NCI-H69 (cell line): ENCODE results near the gene GATA5.

Experiments
- DNase-seq: peaks from one replicate; lab custom pipeline; 2025; lab: John Stamatoyannopoulos, UW

Gene GATA5

DNA sequence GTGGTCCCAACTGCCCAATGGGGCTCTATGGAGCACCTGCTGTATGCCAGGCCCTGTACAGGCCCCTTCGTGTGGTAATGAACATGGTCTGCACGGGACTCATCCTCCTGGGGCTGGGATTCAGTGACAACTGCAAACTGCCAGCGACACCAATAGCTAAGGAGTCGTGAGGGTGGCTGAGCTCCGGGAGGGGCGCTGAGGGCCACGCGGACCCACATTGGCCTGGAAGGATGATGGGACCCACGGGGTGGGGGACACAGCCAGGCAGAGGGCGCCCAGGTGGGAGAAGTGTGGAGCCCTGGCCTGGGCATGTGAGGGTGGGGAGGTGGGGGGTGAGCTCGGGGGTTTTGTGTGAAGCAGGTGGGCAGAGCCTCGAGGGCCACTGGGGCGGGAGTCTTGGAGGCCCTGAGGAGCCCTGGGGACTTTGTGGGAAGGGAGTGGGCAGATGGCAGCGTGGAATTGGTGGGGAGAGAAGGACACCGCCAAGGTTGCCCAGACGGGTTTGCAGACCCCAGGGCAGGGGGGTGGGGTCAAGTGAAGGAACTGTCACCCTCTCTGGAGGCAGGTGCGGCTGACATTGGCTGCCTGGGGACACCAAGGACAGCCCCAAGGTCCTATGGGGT, 22.5 kb downstream of the GATA5 start:
- no peak for DNase-seq

DNA sequence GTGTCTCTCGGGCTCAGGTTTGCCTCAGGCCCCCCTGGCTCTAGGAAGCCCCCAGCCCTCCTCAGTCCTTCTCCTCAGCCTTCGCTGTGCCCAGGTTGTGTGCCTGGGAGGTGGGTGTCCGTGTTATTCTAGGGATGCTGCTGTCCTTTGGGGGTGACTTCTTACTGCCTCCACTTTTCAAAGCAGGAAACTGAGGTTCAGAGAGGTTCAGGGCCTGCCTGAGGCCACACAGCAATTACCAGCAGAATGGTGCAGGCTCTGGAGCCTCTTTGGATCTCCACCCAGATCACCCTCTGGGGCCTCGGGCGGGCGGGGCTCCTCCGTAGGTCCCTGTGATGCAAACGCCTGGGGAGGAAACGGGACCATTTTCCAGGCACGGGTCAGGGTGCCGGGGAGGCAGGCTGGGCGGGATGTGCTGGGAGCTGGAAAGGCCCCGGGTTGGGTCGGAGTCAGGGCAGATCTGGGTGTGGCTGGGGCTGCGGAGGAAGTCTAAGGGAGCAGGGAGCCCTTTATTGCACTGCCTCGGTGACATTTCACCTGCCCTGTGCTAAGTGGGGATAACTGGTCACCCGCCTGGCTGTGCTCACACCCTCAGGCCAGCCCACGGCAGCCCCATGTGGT, 23.2 kb downstream of the GATA5 start:
- no peak for DNase-seq

DNA sequence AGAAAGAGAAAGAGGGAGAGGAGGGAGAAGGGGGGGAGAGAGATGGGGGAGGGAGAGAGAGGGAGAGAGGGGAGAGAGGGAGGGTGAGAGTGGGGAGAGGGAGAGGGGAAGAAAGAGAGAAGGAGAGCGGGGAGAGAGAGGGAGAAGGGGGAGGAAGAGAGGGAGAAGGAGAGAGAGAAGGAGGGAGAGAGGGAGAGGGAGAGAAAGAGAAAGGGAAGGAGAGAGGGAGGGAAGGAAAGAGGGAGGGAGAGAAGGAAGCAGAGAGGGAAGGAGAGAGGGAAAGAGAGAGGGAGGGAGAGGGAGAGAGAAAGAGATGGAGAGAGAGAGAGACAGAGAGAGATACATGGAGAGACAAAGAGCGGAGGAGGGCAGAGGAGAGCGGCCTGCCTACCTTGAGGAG, 23.8 kb downstream of the GATA5 start:
- DNase-seq = no peak

DNA sequence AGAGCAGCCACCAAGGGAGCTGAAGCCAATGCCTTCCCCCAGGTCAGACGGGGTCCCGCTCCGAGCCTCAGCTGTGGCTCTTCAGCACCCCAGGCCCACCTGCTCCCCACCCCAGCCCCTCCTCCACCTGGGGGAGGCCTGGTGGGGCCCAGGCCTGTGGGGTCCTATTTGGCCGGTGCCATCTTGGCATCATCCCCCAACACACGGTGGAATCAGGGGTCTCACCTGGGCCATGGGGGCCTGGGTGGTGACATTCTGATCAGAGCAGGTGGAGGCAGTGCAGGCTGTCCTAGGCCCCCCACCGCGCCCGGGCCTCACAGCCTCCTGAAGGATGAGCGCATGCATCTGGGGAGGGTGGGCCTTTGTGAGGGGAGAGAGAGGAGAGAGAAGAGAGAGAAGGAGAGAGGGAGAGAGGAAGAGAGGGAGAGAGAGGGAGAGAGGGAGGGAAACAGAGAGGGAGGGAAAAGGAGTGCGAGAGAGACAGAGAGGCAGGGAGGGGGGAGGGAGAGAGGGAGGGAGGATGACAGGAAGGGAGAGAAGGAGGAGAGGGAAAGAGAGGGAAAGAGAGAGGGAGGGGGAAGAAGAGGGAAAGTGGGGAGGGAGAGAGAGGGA, 24.5 kb downstream of the GATA5 start:
- no peak for DNase-seq

DNA sequence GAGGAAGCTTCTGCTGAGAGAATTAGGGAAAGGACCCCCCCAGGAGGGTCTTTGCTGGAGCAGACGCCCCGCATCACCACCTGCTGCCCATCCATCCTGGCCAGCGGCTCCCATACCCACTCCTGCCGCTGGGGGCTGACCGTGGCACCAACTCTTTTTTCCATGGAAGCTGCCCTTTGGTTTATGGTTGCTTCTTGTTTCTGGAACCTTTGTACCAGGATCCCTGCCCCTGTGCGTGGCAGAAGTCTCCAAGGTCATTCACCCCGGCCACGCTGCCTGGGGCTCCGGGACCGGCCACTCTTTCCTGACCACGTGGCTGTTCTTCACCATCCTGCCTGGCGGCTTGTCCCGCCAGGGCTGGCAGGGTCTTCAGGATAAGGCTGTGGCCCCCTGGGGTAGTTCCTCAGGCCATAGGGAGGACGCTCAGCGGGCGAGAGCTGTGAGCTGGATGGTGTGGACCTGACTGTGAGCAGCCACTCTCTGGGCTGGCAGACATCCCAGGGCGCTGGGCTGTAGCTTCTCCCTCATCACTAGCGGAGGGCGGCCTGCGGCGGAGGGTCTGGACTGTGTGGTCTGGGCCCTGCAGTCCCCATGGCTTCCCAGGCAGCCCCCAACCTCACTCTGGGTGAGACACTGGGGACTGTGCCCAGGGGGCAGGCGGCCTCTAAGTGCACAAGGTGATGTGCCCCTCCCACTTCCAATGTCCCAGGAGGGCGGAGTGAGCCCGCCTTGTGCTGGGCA, 25.7 kb downstream of the GATA5 start:
- DNase-seq = no peak

DNA sequence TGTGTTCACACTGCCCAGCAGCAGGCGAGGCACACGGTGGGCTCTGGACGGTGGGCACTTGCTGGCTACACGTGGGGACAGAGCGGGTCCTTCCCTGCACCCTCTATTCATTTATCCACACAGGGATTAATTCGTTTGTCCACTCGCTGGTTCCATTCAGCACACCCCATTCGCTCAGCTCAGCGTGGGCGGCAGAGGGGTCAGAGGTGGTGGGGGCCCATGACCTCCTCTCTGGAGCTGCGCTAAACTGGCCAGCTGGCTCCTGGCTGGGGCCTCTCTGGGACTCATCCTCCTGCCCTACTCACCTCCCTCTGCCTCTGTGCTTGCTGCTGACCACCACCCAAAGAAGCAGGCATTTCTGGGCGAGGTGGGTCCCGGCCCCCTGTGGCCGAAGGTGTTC, 27.0 kb downstream of the GATA5 start:
- DNase-seq = no peak

DNA sequence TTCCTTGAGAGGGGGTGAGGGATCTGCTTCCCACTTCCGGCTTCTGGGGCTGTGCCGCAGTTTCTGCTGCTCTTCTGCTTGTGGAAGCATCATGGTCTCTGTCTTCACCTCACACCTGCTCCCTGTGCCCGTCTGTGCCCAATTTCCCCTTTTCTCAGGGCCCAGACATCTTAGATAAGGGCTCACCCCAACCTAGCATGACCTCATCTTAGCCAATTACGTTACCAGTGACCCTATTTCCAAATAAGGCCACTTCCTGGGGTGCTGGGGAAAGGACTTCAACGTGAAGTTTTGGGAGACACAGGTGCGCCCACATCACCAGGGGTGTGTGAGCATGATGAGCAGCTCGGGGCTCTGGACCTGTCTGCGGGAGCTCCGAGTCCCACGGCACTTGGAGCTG, 27.8 kb downstream of the GATA5 start:
- no peak for DNase-seq

DNA sequence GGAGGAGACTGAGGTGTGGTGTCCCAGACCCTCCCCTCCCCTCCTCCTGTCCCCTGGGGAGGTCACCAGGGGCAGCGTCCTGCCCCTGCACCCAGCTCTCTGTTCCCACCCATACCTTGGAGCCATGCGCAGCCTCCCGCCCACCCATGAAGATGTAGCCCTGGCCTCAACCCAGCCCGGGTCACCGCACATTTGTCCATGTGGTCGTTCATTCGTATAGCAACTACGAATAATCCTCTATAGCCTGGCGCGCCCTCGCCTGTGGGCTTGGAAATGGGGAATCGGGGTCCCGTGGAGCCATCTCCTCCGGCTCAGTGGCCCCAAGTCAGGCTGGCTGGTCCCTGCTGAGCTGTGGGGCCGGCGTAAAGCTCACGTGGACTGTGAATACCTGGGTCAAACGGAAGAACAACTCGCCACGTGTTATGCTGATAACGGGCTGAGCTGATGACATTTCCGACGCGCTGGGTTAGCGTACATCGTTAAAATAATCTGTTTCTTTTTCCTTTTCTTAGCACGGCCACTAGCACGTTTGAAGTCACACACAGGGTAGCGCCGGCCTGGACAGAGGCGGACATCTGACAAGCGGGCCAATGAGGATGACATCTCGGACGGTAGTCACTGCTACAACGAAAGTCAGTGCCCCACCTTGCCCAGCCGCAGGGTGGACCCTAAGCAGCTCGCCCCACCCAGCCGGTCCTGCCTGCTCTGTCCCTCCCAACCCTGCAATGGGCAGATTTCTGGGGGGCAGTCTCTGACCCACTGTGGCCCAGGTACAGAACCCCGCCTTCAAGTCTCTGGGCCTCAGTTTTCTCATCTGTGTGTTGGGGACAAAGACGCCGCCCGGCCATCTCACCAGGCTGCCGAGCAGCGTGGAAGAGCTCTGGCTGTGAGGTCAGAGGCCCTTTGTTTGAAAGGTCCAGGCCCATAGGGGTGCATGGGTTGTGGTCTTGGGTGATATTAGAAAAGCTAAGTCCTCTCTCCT, 28.6 kb downstream of the GATA5 start:
- no peak for DNase-seq

DNA sequence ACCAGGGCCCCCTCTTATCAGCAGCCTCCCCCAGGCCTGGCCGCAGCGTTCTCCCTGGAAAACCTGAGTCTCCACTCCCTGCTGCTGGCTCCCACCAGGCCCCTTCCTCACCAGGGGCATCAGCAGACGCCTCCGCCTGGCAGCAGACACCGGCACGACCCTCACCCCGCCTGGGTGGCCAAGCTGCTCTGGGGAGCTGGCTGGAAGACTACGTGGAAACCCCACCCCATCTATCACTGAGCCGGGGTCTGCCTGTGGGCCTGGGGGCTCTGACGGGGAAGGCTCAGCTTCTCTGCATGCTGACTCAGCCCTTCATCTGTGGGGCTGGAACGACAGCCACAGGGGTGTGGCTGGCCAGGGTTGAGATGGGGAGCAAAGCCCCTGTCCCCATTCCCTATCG, 29.3 kb downstream of the GATA5 start:
- no peak for DNase-seq

DNA sequence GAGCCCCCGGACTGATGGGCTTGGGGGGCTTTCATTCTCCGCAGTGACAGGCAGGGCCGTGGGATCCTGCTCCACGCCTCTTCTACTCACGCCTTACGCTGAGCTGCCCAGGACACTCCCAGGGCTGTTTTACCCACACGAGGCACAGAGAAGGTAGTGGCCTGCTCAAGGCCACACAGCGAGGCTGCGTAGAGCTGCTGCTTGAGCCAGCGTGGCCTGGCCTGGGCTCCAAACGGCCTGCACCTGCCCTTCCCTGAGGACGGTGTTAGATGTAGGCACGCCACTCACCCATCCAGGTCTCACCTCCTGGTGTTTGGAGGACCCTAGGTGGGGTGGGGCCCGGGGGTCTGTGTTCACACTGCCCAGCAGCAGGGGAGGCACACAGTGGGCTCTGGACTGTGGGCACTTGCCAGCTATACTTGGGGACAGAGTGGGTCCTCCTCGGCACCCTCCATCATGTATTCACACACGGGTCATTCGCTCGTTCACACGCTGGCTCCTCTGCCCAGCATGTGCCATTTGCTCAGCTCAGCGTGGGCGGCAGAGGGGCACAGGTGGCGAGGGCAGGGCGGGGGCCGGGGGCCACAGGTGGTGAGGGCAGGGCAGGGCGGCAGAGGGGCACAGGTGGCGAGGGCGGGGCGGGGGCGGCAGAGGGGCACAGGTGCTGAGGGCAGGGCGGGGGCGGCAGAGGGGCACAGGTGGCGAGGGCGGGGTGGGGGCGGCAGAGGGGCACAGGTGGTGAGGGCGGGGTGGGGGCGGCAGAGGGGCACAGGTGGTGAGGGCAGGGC, 30.0 kb downstream of the GATA5 start:
- DNase-seq = peak; percentile 20

DNA sequence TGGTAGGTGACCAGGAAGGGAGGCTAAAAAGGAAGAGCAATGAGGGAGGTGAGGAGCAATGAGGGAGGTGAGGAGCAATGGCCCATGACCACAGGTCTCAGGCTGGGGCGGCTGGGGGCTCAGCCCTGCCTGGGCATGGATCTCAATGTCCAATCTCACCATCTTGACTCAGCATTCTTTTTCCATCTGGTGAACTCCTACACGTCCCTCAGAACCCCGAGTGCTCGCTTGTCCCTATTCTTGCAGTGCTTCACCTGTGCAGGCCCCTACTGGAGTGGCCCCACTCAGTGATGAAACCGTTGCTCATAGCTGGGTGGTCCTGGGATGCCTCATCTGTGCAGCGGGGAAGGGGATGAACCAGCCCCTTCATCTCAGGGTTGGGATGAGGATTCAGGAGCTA, 31.5 kb downstream of the GATA5 start:
- DNase-seq = no peak

DNA sequence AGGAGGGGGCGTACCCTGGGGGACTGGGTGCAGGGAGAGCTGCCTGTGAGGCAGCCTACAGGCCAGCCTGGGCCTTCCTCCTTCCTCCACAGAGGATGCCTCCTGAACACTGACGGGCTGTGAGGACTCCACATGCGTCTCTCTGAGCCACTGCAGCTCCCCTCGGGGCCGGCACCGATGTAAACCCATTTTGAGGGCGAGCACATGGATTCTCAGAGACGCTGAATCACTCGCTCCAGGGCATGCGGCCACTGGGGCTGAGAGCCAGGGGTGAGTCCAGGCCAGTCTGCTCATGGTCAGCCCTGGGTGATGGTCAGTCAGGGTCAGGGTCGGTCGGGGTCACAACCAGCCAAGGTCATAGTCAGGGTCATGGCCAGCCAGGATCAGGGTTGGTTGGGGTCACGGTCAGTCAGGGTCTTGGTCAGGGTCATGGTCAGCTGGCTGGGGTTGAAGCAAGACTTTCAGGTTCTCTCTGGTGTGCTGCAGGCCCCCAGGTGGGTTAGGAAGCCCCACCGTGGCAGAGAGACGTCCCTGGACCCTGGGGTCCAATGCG, 33.7 kb downstream of the GATA5 start:
- DNase-seq = no peak

DNA sequence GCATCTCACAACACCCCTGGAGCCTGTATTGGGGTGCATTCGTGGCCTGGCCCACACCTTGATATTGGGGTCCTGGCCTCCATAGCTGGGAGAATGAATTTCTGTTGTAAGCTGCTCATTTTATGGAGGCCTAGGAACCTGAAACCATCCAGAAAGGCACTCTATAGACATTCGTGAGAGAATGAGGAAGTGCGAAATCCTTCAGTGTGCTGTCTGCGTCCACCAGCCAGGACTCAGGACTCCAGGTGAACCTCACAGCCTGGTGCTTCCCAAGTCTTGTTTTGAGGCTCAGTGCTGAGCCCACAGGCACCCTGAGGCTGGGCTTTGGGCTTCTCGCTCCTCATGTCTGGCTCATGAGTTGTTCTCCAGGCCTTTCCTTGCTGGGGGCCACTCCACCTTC, 36.6 kb downstream of the GATA5 start:
- DNase-seq = no peak

DNA sequence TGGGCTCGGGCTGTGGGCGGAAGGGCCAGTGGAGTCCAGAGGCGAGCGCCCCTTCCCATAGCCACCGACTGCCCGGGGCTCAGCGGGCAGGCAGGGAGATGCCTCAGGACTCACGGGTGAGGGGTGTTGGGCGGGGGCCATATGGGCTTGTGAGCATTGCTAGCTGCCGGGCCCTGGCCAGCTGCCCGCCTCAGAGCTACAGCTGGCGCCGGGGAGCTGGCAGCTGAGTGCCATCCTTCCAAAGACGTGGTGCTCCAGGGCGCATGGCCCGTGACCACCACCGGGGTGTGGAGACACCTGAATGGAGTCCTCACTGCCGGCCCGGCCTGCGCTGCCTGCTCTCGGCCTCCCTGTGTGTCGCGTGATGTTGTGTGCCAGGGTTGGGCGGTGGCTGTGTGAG, 37.9 kb downstream of the GATA5 start:
- DNase-seq = peak; percentile 54

DNA sequence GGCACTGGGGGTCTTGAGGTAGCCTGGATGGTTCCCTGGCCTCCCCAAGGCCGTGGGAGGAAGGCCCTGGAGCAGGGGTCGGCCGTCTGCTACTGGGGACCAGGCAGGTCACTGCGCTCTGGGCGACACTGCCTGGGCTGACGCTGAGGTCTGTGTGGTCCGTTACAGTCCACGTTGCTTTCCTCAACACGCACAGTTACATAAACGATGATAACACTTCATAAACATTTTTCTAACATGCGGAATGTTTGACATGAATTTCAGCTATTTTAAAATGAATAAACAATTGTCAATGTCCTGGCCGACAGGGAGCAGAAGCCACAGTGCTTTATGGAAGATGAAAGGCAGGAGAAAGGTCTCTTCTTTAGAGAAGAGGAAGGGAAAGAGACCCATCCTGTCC, 38.3 kb downstream of the GATA5 start:
- DNase-seq = no peak

DNA sequence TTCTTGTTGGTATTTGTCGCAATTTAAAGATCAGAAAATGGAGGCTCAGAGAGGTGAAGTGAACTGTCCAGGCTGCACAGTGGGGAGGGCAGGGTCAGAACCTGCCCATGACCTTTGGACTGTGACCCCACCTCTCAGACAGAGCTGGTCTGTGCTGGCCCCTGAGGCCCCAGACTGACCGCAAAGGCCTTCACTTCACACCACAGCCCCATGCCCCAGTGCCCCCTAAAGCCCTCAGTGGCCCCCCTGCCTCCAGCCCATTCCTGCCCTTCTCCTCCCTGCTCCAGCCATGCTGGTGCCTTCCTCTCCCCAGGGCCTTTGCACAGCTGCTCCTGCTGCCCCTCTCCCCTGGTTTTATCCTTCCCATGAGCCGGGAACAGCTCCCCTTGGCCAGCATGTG, 39.1 kb downstream of the GATA5 start:
- no peak for DNase-seq

DNA sequence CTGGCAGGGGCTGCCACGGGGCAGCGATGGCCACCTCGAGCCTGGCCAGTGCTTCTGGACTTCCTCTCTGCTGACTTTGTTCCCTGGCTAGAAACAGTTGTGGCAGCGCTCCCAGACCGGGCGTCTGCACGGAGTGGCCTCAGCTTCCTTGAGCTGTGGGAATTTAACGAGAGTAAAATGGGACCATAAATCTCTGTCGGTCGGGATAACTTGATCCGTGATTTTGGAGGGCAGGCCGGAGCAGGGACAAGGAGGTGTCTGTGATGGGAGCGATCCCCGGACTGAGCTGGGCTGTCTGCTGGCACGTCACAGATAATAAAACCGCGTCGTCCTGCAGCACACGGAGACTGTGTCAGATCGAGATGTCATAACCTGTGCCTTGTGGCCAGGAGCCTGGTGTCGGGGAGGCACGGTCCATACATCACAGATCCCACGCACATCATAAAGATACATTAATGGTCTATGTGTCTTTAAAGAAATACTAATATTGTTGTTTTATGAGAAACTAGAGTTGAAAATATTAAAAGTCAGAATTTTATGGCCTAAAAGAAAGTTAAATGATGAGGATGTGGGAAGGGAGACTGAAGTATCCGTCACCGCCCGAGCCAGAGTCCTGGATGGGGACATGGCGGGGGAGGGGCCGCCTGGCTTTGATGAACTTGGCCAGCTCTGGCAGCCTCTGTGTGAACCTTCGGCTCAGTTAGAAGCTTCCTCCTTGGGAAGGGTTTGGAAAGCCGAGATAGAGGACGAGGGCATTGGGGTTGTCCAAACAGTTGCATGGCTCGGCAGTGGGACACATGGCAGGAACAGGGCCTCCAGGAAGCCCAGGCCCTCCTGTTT, 41.9 kb downstream of the GATA5 start:
- no peak for DNase-seq

DNA sequence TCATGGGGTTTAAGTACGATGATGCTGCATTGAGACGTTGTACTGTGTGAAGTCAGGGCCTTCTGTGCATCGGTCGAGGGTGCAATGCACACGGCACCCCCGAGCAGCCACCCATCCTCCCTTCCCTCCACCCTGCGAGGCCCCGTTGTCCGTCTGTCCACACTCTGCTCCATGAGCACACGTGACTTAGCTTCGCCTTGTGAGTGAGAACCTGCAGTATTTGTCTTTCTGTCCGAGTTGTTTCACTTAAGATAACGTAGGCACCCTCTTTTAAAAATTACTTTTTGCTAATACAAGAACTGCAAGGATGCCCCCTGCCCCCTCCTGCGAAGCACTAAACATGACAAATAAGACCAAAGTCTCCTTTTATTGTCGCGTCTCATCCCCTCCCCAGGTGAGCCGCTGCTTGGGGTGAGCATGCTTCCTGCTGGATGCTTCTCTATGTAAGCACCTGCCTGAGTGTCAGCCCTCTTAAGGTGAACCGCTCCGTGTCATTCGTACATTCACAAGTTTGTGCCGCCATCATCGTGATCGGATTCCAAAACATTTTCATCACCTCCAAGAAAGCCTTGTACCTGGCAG, 44.8 kb downstream of the GATA5 start:
- peak; percentile 7 for DNase-seq

DNA sequence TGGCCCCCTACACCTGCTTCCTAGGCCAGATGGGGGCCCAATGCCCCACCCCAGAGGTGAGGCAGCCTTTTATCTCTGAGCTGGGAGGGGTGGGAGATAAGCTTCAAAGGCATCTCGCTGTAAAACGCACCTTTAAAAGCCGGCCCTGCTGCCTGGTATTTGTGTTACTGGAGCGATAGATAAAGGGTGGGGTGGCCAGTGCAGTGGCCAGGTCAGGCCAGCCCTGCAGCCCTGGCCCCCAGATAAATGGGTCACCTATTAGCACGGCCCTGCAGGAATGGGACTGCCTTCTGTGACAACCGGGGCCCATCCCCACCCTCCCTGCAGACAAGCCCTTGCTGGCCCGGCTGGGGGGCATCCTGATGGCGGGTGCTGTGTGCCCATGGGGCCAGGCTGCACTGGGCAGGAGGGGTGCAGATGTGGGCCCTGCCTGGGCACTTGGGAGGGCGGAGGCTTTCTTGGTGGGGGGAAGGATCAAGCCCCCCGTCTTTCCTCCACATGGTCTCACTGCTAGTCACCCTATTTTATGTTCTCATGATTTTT, 45.4 kb downstream of the GATA5 start:
- DNase-seq = no peak
